Measurements from ENCODE around the gene FOXP1.

- TF ChIP-seq EZH2 (IDR thresholded peaks at IDR 0.05; ENCODE audit: insufficient read depth, low read length) (no peak), CTCF (IDR thresholded peaks at IDR 0.05; ENCODE audit: insufficient read depth, low read depth, low read length) (no peak)
Measured at GRCh38 chr3:71350998-71351397, 232.5 kb downstream of the FOXP1 start.

All from astrocyte (in vitro differentiated cells and primary cell).